Stomach (tissue), 9 donors: ENCODE data around the gene CCNYL1. TPM values are rescaled to one million over a fixed set of nuclear protein-coding genes. Genes with fewer than 3 reads are reported as not detected.

ENCODE experiments used
- DNase-seq, 2 donors: peaks; one replicate each; pipeline versions ENCODE4 v3.0.0 to v3.0.0-alpha.2; 2013 to 2019
- H3K27ac ChIP-seq, 5 donors: fragments of 200-600 bp in 4 of 5; sonication (generic) in 4 of 5; one replicate each; pipeline ENCODE4 v1.5.1; 2013 to 2019; ENCODE audit warnings: mild to moderate bottlenecking in 1 of 5, moderate library complexity in 1 of 5
- H3K27me3 ChIP-seq, 3 donors: fragments of 200-600 bp; sonication (generic); one replicate each; pipeline ENCODE4 v1.5.1; 2017 to 2019; ENCODE audit warnings: mixed run types in 1 of 3
- H3K36me3 ChIP-seq, 4 donors: fragments of 200-600 bp; sonication (generic); 1 replicate in 3 of 4; 2 replicates in 1 of 4; pipeline ENCODE4 v1.5.1; 2016 to 2019
- H3K4me1 ChIP-seq, 4 donors: fragments of 200-600 bp; sonication (generic); one replicate each; pipeline ENCODE4 v1.5.1; 2016 to 2019
- H3K4me3 ChIP-seq, 4 donors: fragments of 200-600 bp; sonication (generic) in 3 of 4; one replicate each; pipeline ENCODE4 v1.5.1; 2016 to 2019; ENCODE audit warnings: mild to moderate bottlenecking in 1 of 4
- H3K9me3 ChIP-seq, 4 donors: fragments of 200-600 bp; sonication (generic); one replicate each; pipeline ENCODE4 v1.5.1; 2016 to 2019
- EP300 ChIP-seq: sonication (generic); formaldehyde crosslinking; IDR thresholded peaks from one replicate; pipeline ENCODE4 v1.6.1; 2017; ENCODE audit warnings: antibody characterized with exemption
- POLR2A ChIP-seq, 4 donors: fragments of 450-650 bp; IDR thresholded peaks; one replicate each; pipeline ENCODE4 v1.6.1; 2016; ENCODE audit warnings: antibody characterized with exemption in 4 of 4, control low read depth in 2 of 4, mild to moderate bottlenecking in 1 of 4, moderate library complexity in 1 of 4
- POLR2AphosphoS5 ChIP-seq, 3 donors: sonication (generic); formaldehyde crosslinking; IDR thresholded peaks; one replicate each; pipeline ENCODE4 v1.6.1; 2016; ENCODE audit warnings: antibody characterized with exemption in 3 of 3
- WGBS, 5 donors: extraction: QIAGEN DNeasy Blood & Tissue Kit in 3 of 5; methylation state at CpG; one replicate each; pipeline versions ENCODE4 v1.1.5 to v1.1.7; 2013 to 2018; 5-methylcytosine and 5-hydroxymethylcytosine counted together
- intact Hi-C: fragments of 100-400 bp; cut with DNase I; formaldehyde crosslinking; loops from one replicate; pipeline ENCODE4 v1.15.1; 2023; ENCODE audit warnings: low total_unique reads
- polyA plus RNA-seq, 3 donors: library from polyadenylated mRNA; stranded (reverse); fragments of 200-250 nt; gene quantifications; one replicate each; pipeline ENCODE4 v1.2.3, GENCODE V29; 2013
- total RNA-seq, 5 donors: library from RNA; depleted of rRNA; stranded (reverse); fragments of >200 nt; gene quantifications; one replicate each; pipeline versions ENCODE4 v1.1.0 to v1.2.3, GENCODE V29; 2014 to 2016
- TF ChIP-seq, protein P1 (sequence below), 7 experiments: fragments of 450-650 bp in 4 of 7; fragments of 200-600 bp in 3 of 7; sonication (generic) in 3 of 7; IDR thresholded peaks; one replicate each; pipeline ENCODE4 v1.5.1; 2016 to 2019; ENCODE audit warnings: antibody characterized with exemption in 7 of 7, control low read depth in 2 of 7, mild to moderate bottlenecking in 1 of 7
- donor health status: healthy with polysubstance abuse.
- donor health status: Bipolar disorder and iron deficiency.
- donor health status: healthy.

The CCNYL1 gene
- total and polyA plus RNA-seq, 8 donors, result 4.2 to 29.8 (median 11.2) TPM

DNA sequence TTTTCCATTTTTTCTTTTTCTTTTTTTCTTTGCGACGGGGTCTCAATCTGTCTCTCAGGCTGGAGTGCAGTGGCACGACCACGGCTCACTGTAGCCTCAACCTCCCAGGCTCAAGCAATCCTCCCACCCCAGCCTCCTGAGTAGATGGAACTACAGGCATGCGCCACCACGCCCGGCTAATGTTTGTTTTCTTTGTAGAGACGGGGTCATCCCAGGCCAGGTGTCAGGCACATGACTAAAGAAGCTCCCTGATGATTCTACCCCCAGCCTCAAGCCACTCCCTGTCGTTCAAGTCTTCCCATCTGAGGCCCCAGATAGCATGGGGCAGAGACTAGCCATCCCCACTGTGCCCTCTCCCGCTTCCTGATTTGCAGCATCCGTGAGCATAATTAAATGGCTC, 68.1 kb downstream of the CCNYL1 start:
- Histone ChIP-seq H3K4me1 (peaks cover 7 to 30% (median 15%) of the 10 kb centered on the region in 4 donors), H3K27me3 (no peaks in the 10 kb centered on the region), H3K36me3 (no peaks in the 10 kb centered on the region), H3K4me3 (no peak overlapping the region), H3K27ac (no peak overlapping the region), H3K9me3 (no peaks in the 10 kb centered on the region)
- whole genome bisulfite sequencing, 5 donors, result 81 to 85% (median 85%) methylated on average over 11 of the region's 11 CpGs
- TF ChIP-seq, protein P1, sequence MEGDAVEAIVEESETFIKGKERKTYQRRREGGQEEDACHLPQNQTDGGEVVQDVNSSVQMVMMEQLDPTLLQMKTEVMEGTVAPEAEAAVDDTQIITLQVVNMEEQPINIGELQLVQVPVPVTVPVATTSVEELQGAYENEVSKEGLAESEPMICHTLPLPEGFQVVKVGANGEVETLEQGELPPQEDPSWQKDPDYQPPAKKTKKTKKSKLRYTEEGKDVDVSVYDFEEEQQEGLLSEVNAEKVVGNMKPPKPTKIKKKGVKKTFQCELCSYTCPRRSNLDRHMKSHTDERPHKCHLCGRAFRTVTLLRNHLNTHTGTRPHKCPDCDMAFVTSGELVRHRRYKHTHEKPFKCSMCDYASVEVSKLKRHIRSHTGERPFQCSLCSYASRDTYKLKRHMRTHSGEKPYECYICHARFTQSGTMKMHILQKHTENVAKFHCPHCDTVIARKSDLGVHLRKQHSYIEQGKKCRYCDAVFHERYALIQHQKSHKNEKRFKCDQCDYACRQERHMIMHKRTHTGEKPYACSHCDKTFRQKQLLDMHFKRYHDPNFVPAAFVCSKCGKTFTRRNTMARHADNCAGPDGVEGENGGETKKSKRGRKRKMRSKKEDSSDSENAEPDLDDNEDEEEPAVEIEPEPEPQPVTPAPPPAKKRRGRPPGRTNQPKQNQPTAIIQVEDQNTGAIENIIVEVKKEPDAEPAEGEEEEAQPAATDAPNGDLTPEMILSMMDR (IDR thresholded peaks at IDR 0.05), result no peak
- TF ChIP-seq POLR2A (IDR thresholded peaks at IDR 0.05) (no peak), EP300 (no peak), POLR2AphosphoS5 (IDR thresholded peaks at IDR 0.05) (no peak)
- intact Hi-C loops, result no loop called here
- no peak for DNase-seq

DNA sequence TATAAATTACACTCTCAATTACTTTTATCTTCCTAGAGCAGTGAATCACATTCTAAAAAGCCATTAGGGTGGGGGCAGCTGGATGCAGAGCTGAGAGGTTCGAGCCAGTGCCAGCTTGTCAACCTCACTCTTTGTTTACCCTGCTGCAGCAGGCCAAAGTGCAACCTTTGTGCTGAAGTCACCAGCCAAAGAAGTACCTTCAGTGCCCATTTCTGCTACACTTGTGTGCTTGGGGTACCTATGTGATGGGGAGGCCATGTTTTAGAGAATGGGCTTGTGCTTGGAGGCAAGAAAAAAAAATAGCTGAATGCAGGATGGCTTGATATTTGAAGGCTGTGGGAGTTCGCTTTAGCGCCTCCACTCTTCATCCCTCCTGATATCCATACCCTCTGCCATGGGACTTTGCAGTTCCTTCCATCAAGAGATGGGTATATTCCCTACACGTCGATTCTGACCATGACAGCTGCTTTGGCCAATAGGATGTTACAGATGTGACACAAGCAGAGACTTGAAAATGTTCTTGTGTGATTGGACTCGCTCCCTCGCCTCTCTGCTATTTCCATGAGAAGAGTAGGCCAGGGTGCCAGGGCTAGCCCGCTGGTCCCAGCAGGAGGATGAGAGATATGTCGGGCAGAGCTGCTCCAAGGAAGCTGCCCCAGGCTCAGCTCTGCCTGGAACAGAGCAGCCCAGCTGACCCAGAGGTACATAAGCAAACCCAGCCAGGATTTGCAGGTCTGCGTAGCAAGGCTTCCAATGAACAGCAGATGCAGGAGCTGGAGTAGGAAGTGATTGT, 71.0 kb downstream of the CCNYL1 start:
- no peak for TF ChIP-seq EP300
- TF ChIP-seq, protein P1 (IDR thresholded peaks at IDR 0.05), result no peak
- TF ChIP-seq POLR2AphosphoS5 (IDR thresholded peaks at IDR 0.05), result peak in 1 of 3 donors; percentile 50
- no peak for TF ChIP-seq POLR2A (IDR thresholded peaks at IDR 0.05)
- Histone ChIP-seq H3K27me3 (no peaks in the 10 kb centered on the region), H3K36me3 (no peaks in the 10 kb centered on the region), H3K4me3 (no peak overlapping the region), H3K4me1 (peaks cover 7 to 22% (median 15%) of the 10 kb centered on the region in 4 donors), H3K27ac (peak overlapping the region; percentile 48 to 62 (median 55)), H3K9me3 (no peaks in the 10 kb centered on the region)
- intact Hi-C loops, result no loop called here
- 62 to 77% (median 67%) methylated on average over 10 of the region's 10 CpGs for WGBS, 5 donors
- peak; percentile 73 to 86 for DNase-seq

DNA sequence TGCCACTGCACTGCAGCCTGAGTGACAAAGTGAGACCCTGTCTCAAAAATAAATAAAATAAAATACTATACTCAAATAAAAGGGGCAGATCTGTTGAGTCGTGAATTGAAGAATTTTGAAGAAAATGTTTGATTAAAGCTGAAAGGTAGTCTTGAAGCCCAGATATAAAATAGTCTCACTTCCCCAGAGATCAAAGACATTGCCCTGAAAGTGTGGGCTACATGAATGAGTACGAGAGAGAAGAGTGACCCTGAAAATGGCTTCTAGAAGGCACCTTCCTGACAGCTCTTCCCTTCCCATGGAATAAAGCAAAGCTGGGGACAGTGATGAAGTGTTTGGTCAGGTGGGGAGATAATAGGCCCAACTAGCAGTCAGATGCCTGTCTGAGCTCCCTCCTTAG, 72.1 kb downstream of the CCNYL1 start:
- DNase-seq, result no peak
- Histone ChIP-seq H3K27me3 (no peaks in the 10 kb centered on the region), H3K36me3 (no peaks in the 10 kb centered on the region), H3K4me3 (no peak overlapping the region), H3K9me3 (no peaks in the 10 kb centered on the region), H3K4me1 (peaks cover 7 to 28% (median 15%) of the 10 kb centered on the region in 4 donors), H3K27ac (peak overlapping the region in 3 of 5 donors; percentile 48 to 62 (median 55))
- TF ChIP-seq, protein P1 (IDR thresholded peaks at IDR 0.05), result no peak
- TF ChIP-seq POLR2A (IDR thresholded peaks at IDR 0.05), result no peak
- no peak for TF ChIP-seq EP300
- no peak for TF ChIP-seq POLR2AphosphoS5 (IDR thresholded peaks at IDR 0.05)
- 79 to 86% (median 83%) methylated on average over 2 of the region's 2 CpGs for WGBS, 5 donors
- intact Hi-C loops, result no loop called here

DNA sequence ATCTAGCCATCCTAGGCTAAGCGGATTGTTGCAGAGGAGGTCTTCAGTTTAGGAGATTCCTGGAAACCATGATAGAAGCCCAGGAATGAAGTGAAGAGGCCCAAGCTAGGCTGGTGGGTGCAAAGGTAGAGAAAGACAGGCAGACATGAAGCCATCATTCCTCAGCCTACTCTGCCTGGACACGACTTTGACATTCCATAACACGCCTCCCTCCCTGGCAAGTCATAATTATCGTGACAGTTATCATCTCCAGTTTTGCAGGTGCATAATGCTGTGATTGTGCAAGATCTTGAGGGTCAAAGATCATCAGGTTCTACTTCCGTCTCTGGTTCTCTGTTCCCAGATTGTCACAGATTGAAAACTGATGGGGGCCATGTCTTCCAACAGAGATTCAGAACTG, 73.5 kb downstream of the CCNYL1 start:
- Histone ChIP-seq H3K36me3 (no peaks in the 10 kb centered on the region), H3K27me3 (no peaks in the 10 kb centered on the region), H3K4me3 (no peak overlapping the region), H3K4me1 (peaks cover 7 to 28% (median 15%) of the 10 kb centered on the region in 4 donors), H3K9me3 (no peaks in the 10 kb centered on the region), H3K27ac (no peak overlapping the region)
- DNase-seq, result no peak
- intact Hi-C loops, result no loop called here
- no peak for TF ChIP-seq EP300
- no peak for TF ChIP-seq POLR2AphosphoS5 (IDR thresholded peaks at IDR 0.05)
- TF ChIP-seq, protein P1 (IDR thresholded peaks at IDR 0.05), result no peak
- no peak for TF ChIP-seq POLR2A (IDR thresholded peaks at IDR 0.05)
- WGBS, 5 donors, result 57 to 68% (median 63%) methylated on average over 5 of the region's 5 CpGs
